Calu3 (cell line): ENCODE results near the gene CHMP6. TPM values are rescaled to one million over a fixed set of nuclear protein-coding genes. Genes with fewer than 3 reads are reported as not detected.

Experiments used
- BruUV-seq: library from RNA; stranded (reverse); fragments of 400-500 nt; replicated peaks from 2 replicates; lab custom pipeline; 2021; lab: Mats Ljungman, UMichigan
- CTCF ChIA-PET: fragments of 300-600 bp; sonication (Branson Sonifier 250); formaldehyde crosslinking; loops from one replicate; lab custom pipeline; 2022; ENCODE audit warnings: antibody characterized with exemption; lab: Charles Lee
- DNase-seq: peaks from one replicate; pipeline ENCODE4 v3.0.0; 2022
- H3K27ac Mint-ChIP-seq: one replicate; pipeline ENCODE4 v1.8.0; 2022; ENCODE audit warnings: mixed read lengths; ENCODE audit not compliant: unreplicated experiment
- H3K27me3 Mint-ChIP-seq: one replicate; pipeline ENCODE4 v1.8.0; 2022; ENCODE audit warnings: mixed read lengths; ENCODE audit not compliant: unreplicated experiment
- H3K36me3 Mint-ChIP-seq: one replicate; pipeline ENCODE4 v1.8.0; 2022; ENCODE audit warnings: mild to moderate bottlenecking, moderate library complexity, mixed read lengths; ENCODE audit not compliant: insufficient read depth, unreplicated experiment
- H3K4me1 Mint-ChIP-seq: one replicate; pipeline ENCODE4 v1.8.0; 2022; ENCODE audit warnings: mild to moderate bottlenecking, low read depth, mixed read lengths; ENCODE audit not compliant: unreplicated experiment
- H3K4me3 Mint-ChIP-seq: one replicate; pipeline ENCODE4 v1.8.0; 2022; ENCODE audit warnings: mild to moderate bottlenecking, low read depth, moderate library complexity, mixed read lengths; ENCODE audit not compliant: unreplicated experiment
- H3K9me3 Mint-ChIP-seq: one replicate; pipeline ENCODE4 v1.8.0; 2022; ENCODE audit warnings: low read depth, mixed read lengths; ENCODE audit not compliant: unreplicated experiment
- intact Hi-C: fragments of 100-400 bp; cut with micrococcal nuclease; formaldehyde crosslinking; loops from one replicate; pipeline ENCODE4 v1.10.0; 2022; ENCODE audit not compliant: unreplicated experiment
- total RNA-seq: library from RNA; stranded (reverse); gene quantifications from 2 replicates; pipeline ENCODE4 v1.2.3, GENCODE V29; 2022
- TF ChIP-seq, protein P1 (sequence below): fragments of 200-600 bp; IDR thresholded peaks from one replicate; pipeline ENCODE4 v1.8.0; 2022; ENCODE audit warnings: antibody characterized with exemption; ENCODE audit not compliant: unreplicated experiment

Gene CHMP6
- total RNA-seq, 1 experiment from 2014 or later = 27.9 TPM

GRCh38 chr17:80960797-80961452, 30.7 kb upstream of the CHMP6 start:
- Mint-ChIP-seq H3K27me3 (no peaks in the 10 kb centered on the region), H3K36me3 (peaks cover 28% of the 10 kb centered on the region), H3K27ac (no peak overlapping the region), H3K9me3 (no peaks in the 10 kb centered on the region), H3K4me3 (no peak overlapping the region), H3K4me1 (no peaks in the 10 kb centered on the region)
- DNase-seq = no peak
- TF ChIP-seq, protein P1, sequence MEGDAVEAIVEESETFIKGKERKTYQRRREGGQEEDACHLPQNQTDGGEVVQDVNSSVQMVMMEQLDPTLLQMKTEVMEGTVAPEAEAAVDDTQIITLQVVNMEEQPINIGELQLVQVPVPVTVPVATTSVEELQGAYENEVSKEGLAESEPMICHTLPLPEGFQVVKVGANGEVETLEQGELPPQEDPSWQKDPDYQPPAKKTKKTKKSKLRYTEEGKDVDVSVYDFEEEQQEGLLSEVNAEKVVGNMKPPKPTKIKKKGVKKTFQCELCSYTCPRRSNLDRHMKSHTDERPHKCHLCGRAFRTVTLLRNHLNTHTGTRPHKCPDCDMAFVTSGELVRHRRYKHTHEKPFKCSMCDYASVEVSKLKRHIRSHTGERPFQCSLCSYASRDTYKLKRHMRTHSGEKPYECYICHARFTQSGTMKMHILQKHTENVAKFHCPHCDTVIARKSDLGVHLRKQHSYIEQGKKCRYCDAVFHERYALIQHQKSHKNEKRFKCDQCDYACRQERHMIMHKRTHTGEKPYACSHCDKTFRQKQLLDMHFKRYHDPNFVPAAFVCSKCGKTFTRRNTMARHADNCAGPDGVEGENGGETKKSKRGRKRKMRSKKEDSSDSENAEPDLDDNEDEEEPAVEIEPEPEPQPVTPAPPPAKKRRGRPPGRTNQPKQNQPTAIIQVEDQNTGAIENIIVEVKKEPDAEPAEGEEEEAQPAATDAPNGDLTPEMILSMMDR = no peak
- intact Hi-C loops = no loop called here
- CTCF ChIA-PET = no interaction called here
- BruUV-seq = no TSS peak

DNA sequence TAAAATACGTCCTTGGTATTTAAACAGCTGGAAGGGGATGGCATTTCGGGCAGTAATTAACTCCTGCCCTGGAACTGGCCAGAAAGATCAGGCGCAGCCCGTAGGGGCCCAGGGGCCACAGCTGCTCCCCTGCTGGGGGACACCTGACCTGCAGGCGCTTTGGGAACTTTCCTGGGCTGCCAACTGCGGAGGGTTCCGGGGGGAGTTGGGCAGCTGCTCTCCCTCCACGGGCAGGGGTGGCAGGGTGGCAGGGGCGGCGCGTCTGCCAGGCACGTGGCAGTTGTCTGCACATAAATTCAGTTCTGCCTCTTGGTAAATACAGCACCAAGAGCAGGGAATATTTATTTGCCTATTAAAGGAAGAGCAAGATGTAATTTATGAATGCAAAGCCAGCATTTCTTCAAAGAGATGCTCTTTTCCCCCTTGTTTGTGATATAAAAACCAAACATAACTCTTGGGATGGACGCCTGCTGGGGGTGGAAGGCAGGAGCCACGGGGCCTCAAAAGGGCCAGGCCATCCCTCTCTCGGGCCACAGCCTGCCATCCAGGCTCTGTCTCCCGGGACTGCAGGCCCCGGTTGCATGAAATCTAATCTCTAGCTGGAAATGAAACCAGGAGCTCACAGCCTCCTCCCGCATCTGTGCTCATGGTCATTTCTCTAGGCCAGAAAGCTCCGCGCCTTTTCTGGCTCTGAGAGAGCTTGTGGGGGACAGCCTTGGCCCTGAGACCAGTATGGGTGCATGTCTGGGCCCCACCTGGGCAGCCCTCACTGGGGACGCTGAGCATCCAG, 29.9 kb upstream of the CHMP6 start:
- TF ChIP-seq, protein P1 = no peak
- Mint-ChIP-seq H3K4me1 (no peaks in the 10 kb centered on the region), H3K9me3 (no peaks in the 10 kb centered on the region), H3K4me3 (no peak overlapping the region), H3K36me3 (peaks cover 36% of the 10 kb centered on the region), H3K27me3 (no peaks in the 10 kb centered on the region), H3K27ac (no peak overlapping the region)
- CTCF ChIA-PET = interaction anchor here (0.6 kb wide), 1 partner anchor 651 kb away, joined by 3 read pairs; no protein-coding TSS in a partner anchor
- no peak for DNase-seq
- BruUV-seq = no TSS peak
- intact Hi-C loops = no loop called here

DNA sequence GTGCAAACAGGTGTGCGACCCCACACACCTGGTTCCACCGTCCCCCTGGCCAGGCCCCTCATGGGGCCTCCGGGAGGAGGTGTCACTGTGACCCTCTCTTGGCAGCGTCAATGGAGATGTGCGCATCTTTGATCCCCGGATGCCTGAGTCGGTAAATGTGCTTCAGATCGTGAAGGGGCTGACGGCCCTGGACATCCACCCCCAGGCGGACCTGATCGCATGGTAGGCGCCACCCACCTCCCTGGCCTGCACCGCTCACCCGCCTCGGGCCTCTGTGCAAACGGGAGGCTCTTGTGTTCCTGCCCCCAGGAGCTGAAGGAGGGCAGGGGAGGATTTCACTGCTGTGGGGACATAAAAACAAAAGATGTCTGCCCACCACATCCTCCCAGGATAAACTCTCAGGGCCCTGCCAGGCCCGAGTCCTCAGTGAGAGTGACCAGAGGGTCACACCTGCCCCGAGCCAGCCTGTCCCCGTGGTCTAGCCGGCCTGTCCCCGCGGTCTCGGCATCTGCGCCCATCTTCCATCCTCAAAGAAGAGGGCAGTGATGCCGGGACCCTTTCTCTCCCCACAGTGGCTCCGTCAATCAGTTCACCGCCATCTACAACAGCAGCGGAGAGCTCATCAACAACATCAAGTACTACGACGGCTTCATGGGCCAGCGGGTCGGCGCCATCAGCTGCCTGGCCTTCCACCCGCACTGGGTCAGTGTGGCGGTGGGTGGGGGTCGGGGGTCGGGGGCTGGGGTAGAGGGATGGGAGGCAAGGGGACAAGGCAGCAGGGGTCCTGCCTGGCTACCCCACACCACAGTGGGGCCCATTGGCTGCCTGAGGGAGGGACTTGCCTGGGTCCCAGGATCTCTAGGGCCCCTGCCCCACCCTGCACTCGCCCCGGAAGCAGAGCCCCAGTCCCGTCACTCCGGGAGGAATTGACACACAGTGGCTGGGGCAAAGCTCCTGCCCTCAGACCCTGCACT, 29.0 kb upstream of the CHMP6 start:
- Mint-ChIP-seq H3K4me3 (no peak overlapping the region), H3K27ac (no peak overlapping the region), H3K4me1 (no peaks in the 10 kb centered on the region), H3K27me3 (no peaks in the 10 kb centered on the region), H3K36me3 (peaks cover 36% of the 10 kb centered on the region), H3K9me3 (no peaks in the 10 kb centered on the region)
- intact Hi-C loops = no loop called here
- no peak for DNase-seq
- BruUV-seq = no TSS peak
- TF ChIP-seq, protein P1 = no peak
- CTCF ChIA-PET = interaction anchor here (0.6 kb wide), 1 partner anchor 650 kb away, joined by 3 read pairs; no protein-coding TSS in a partner anchor

DNA sequence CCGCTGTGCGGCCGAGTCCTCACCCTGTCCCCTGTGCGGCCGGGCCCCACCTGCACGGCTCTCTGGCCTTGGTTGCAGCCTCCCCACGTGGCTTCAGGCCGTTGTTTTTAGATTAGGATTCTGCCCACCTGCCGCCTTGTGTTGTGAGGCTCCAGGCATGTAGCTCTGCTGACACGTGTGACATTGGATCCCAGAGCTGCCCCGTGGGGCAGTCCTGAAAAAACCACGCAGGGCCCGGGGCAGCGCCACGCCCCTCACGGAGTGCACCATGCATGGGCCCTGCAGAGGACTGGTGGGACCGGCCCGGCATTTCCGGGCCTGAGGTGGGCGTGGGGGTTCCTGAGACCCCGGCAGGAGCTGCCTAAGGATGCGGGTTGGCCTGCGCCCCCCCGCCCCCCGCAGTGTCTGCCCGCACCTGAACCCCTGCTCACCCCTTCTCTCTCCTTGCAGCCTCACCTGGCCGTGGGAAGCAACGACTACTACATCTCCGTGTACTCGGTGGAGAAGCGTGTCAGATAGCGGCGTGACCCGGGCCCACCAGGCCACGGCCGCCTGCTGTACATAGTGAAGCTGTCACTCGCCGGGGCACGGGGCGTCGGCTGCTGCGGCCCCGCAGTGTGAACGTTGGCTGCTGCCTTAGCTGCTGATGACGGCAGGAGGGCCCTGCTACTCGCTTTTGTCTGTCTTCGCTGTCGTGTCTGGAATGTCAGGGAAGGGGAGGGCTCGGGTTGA, 27.7 kb upstream of the CHMP6 start:
- intact Hi-C loops = no loop called here
- CTCF ChIA-PET = no interaction called here
- Mint-ChIP-seq H3K4me3 (no peak overlapping the region), H3K9me3 (no peaks in the 10 kb centered on the region), H3K27ac (no peak overlapping the region), H3K36me3 (peaks cover 45% of the 10 kb centered on the region), H3K27me3 (peaks cover 4% of the 10 kb centered on the region), H3K4me1 (no peaks in the 10 kb centered on the region)
- TF ChIP-seq, protein P1 = no peak
- BruUV-seq = no TSS peak
- DNase-seq = no peak
